SK-N-MC (cell line): Measurements from ENCODE around the gene DLGAP1.

Experiments
- FOXP2 ChIP-seq: optimal IDR thresholded peaks from 2 replicates; pipeline ENCODE3; 2011; ENCODE audit warnings: mild to moderate bottlenecking, moderate library complexity; ENCODE audit not compliant: insufficient read depth; ENCODE audit errors: extremely low read length, control extremely low read depth
- POLR2AphosphoS5 ChIP-seq: IDR thresholded peaks from 2 replicates; pipeline ENCODE4 v1.6.1; 2012; ENCODE audit warnings: mild to moderate bottlenecking, low read depth, low read length, borderline replicate concordance

DNA sequence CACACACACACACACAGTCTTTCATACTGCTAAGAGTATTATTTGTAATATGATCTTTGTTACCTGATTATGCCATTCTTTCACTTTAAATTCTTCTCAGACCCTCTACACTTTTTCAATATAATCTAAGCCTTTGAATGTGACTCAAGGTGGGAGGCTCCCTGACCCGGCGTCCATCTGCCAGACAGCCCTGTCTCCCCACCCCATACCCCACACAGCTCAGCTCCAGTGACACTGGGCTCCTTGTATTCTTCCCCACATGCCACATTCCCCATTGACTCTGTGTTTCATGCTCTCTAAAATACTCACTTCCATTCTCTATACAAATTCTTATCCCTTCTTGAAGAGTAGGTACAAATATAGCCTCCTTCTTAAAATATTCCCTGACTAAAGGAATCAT is 563.0 kb downstream of the DLGAP1 start:
- no peak for TF ChIP-seq FOXP2
- no peak for TF ChIP-seq POLR2AphosphoS5
